Heart right ventricle (tissue), 16 donors: Measurements from ENCODE around the gene NOVA2. TPM values are rescaled to one million over a fixed set of nuclear protein-coding genes. Genes with fewer than 3 reads are reported as not detected.

Source experiments
- ATAC-seq, 8 donors: fragments of 200-7000 bp; cut with Tn5 transposase; one replicate each; pipeline ENCODE4 v1.9.1; 2020; ENCODE audit warnings: mild to moderate bottlenecking in 8 of 8, moderate library complexity in 8 of 8, moderate number of reproducible peaks in 1 of 8
- DNase-seq, 2 donors: peaks; one replicate each; pipeline ENCODE4 v3.0.0-alpha.2; 2020
- H3K27ac ChIP-seq, 10 donors: fragments of 200-600 bp; sonication (generic) in 2 of 10; one replicate each; pipeline versions ENCODE4 v1.5.0 to v1.8.0; 2020 to 2022; ENCODE audit warnings: mild to moderate bottlenecking in 3 of 10
- H3K27me3 ChIP-seq, 7 donors: fragments of 200-600 bp; one replicate each; pipeline ENCODE4 v1.8.0; 2021 to 2022; ENCODE audit warnings: mild to moderate bottlenecking in 2 of 7
- H3K36me3 ChIP-seq, 9 donors: fragments of 200-600 bp; sonication (generic) in 1 of 9; one replicate each; pipeline versions ENCODE4 v1.5.0 to v1.8.0; 2020 to 2022; ENCODE audit warnings: mild to moderate bottlenecking in 2 of 9
- H3K4me1 ChIP-seq, 9 donors: fragments of 200-600 bp; sonication (generic) in 1 of 9; one replicate each; pipeline versions ENCODE4 v1.5.0 to v1.8.0; 2020 to 2022; ENCODE audit warnings: mild to moderate bottlenecking in 4 of 9
- H3K4me3 ChIP-seq, 10 donors: fragments of 200-600 bp; sonication (generic) in 2 of 10; one replicate each; pipeline versions ENCODE4 v1.5.0 to v1.8.0; 2020 to 2022; ENCODE audit warnings: mild to moderate bottlenecking in 7 of 10, moderate library complexity in 2 of 10
- H3K9me3 ChIP-seq, 11 donors: fragments of 200-600 bp in 10 of 11; sonication (generic) in 2 of 11; one replicate each; pipeline versions ENCODE4 v1.5.0 to v1.8.0; 2013 to 2022; ENCODE audit warnings: mild to moderate bottlenecking in 2 of 11, control low read depth in 1 of 11, moderate library complexity in 1 of 11
- WGBS, 2 donors: extraction: QIAGEN DNeasy Blood & Tissue Kit; methylation state at CpG; one replicate each; pipeline ENCODE4 v1.1.7; 2013; ENCODE audit warnings: inconsistent platforms in 1 of 2; 5-methylcytosine and 5-hydroxymethylcytosine counted together
- intact Hi-C, 10 donors: fragments of 100-400 bp; cut with DNase I; formaldehyde crosslinking; loops; one replicate each; pipeline versions ENCODE4 v1.11.1 to v1.14.2; 2022
- polyA plus RNA-seq, 2 donors: library from polyadenylated mRNA; stranded (reverse); fragments of 200-250 nt; gene quantifications; one replicate each; pipeline ENCODE4 v1.2.3, GENCODE V29; 2013
- total RNA-seq, 10 donors: library from RNA; stranded (reverse); fragmentation: NEBNext Ultra II Directional in 3 of 10; extraction: Animal tissue kit (Norgen Biotek cat#: 25700) in 3 of 10; gene quantifications; one replicate each; pipeline versions ENCODE4 v1.2.1 to v1.2.4, GENCODE V29; 2021 to 2023
- TF ChIP-seq, protein P1 (sequence below), 9 donors: fragments of 200-600 bp; sonication (generic) in 2 of 9; IDR thresholded peaks; one replicate each; pipeline versions ENCODE4 v1.5.0 to v1.8.0; 2021 to 2022; ENCODE audit warnings: antibody characterized with exemption in 9 of 9, mild to moderate bottlenecking in 5 of 9, moderate library complexity in 1 of 9
- donor health status: Arrhythmogenic right ventricular cardiomyopathy.
- donor health status: ischemic (EF 13 %, LVEDD 7.1; RV severe dilation, severe dysfunction).
- donor health status: healthy with polysubstance abuse.
- donor health status: DM: no; HTN: yes; CAD: no.
- donor health status: DM: no; HTN: no; CAD: no.
- donor health status: ischemic (EF 25% LVEDD 6.9; RV normal size, moderate dysfunction).
- donor health status: ischemic (EF 25% LVEDD 5.7; RV mildly dilated, moderate dysfunction).
- donor health status: healthy.
- donor health status: DM: yes; HTN: yes; CAD: no.
- donor health status: Ischemic cardiomyopathy.
- donor health status: ischemic (EF 35%, LVEDD 5.7; RV mildly dilated, moderate dysfunction).
- donor health status: nonischemic (EF 11% LVEDD 7.7; RV severe dilation, severe dysfunction).
- donor health status: DM: yes; HTN: yes; CAD: no.
- donor health status: PGD.
- donor health status: ischemic (EF 29% LVEDD 5.4; RV normal size, mild dysfunction).
- donor health status: nonischemic (EF 23%, LVEDD 6.1; RV moderate dilation, normal function).

The NOVA2 gene
- total and polyA plus RNA-seq, 12 donors = 1.6 to 8.2 (median 5.9) TPM

- peaks cover 0 to 82% (median 59%) of the 10 kb centered on the region in 7 donors for H3K27me3 ChIP-seq
- H3K4me1 ChIP-seq = peaks cover 0 to 25% (median 12%) of the 10 kb centered on the region in 9 donors
- H3K4me3 ChIP-seq = peak overlapping the region; percentile 25 to 63 (median 52)
- TF ChIP-seq, protein P1, sequence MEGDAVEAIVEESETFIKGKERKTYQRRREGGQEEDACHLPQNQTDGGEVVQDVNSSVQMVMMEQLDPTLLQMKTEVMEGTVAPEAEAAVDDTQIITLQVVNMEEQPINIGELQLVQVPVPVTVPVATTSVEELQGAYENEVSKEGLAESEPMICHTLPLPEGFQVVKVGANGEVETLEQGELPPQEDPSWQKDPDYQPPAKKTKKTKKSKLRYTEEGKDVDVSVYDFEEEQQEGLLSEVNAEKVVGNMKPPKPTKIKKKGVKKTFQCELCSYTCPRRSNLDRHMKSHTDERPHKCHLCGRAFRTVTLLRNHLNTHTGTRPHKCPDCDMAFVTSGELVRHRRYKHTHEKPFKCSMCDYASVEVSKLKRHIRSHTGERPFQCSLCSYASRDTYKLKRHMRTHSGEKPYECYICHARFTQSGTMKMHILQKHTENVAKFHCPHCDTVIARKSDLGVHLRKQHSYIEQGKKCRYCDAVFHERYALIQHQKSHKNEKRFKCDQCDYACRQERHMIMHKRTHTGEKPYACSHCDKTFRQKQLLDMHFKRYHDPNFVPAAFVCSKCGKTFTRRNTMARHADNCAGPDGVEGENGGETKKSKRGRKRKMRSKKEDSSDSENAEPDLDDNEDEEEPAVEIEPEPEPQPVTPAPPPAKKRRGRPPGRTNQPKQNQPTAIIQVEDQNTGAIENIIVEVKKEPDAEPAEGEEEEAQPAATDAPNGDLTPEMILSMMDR (IDR thresholded peaks at IDR 0.05) = no peak
- 15 to 21% methylated on average over 18 of the region's 18 CpGs for WGBS, 2 donors
- DNase-seq (peak in 1 of 2 donors; percentile 45), ATAC-seq (peak; percentile 13 to 83 (median 62))
- H3K9me3 ChIP-seq = no peaks in the 10 kb centered on the region
- H3K27ac ChIP-seq = peak overlapping the region; percentile 58 to 93 (median 81)
- H3K36me3 ChIP-seq = peaks cover 0 to 2% (median 0%) of the 10 kb centered on the region in 9 donors
- intact Hi-C loops = loop anchor here in 1 of 10 donors (1.0 kb wide), 1 partner anchor 16 kb away; no protein-coding TSS in a partner anchor
These were observed 1.4 kb downstream of the NOVA2 start for GRCh38 chr19:45972081-45972946.

DNA sequence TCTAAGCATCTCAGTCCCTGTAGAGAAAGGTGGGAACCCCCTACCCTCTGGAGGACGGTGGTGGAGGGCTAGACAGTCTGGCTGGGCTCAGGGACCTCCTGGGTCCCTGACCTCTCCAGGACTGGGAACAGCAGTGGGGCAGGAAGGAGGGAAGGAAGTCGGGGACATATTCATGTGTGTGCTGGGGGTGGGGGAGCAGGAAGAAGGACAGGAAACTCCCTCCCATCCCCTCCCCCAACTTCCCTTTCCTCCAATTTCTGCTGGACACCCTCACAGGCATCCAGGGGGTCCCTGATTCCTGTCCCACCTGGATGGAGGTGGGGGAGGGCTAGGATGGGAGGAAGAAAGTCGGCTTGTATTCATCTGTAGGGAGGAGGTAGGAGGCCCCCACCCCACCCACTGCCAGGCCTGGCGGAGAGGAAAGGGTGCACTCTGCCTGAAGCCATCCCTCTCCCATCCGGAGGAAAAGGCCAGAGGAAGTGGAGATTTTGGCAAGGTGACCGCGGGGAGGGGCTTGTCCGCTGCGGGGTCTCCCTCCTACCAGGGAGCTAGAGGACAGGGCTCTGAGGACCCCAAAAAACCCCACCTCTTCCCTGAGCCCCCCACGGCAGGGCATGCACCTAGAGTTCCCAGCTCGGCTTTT, 2.3 kb downstream of the NOVA2 start:
- ATAC-seq (peak; percentile 26 to 77 (median 63)), DNase-seq (peak; percentile 41 to 51)
- TF ChIP-seq, protein P1 (IDR thresholded peaks at IDR 0.05) = no peak
- no peaks in the 10 kb centered on the region for H3K9me3 ChIP-seq
- WGBS, 2 donors = 9 to 15% methylated on average over 11 of the region's 11 CpGs
- peak overlapping the region; percentile 58 to 93 (median 81) for H3K27ac ChIP-seq
- H3K4me1 ChIP-seq = peaks cover 0 to 25% (median 12%) of the 10 kb centered on the region in 9 donors
- H3K4me3 ChIP-seq = peak overlapping the region in 9 of 10 donors; percentile 39 to 63 (median 53)
- intact Hi-C loops = loop anchor here in 1 of 10 donors (2.0 kb wide), 1 partner anchor 15 kb away; no protein-coding TSS in a partner anchor
- H3K27me3 ChIP-seq = peaks cover 0 to 85% (median 62%) of the 10 kb centered on the region in 7 donors
- peaks cover 0 to 7% (median 0%) of the 10 kb centered on the region in 9 donors for H3K36me3 ChIP-seq

DNA sequence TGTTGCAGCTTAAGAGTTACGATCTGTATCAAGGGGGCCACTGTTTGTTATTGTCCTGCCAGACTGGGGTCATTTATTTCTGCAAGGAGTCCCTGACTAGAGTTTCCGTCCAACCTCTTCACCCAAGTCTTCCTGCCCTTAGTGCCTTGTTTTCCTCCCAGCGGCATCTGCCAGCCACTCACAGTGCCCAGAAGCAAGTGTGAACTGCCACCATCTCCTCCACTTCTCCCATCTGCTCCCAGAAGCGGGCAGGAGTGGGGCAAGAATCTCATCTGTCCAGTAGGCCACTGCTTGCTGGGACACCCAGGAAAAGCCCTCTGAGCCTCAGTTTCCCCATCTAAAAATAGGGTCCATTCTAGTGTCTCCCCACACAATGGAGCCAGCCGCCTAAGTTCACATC, 4.0 kb downstream of the NOVA2 start:
- TF ChIP-seq, protein P1 (IDR thresholded peaks at IDR 0.05) = no peak
- H3K27me3 ChIP-seq = peaks cover 0 to 70% (median 48%) of the 10 kb centered on the region in 7 donors
- H3K27ac ChIP-seq = peak overlapping the region in 2 of 10 donors; percentile 4 to 39
- H3K36me3 ChIP-seq = peaks cover 0 to 7% (median 0%) of the 10 kb centered on the region in 9 donors
- H3K4me1 ChIP-seq = peaks cover 0 to 25% (median 12%) of the 10 kb centered on the region in 9 donors
- DNase-seq = no peak
- intact Hi-C loops = loop anchor here in 1 of 10 donors (2.0 kb wide), 1 partner anchor 13 kb away; no protein-coding TSS in a partner anchor
- no peaks in the 10 kb centered on the region for H3K9me3 ChIP-seq
- no peak overlapping the region for H3K4me3 ChIP-seq
- WGBS, 2 donors = 69 to 71% methylated on average over 5 of the region's 5 CpGs
- ATAC-seq = no peak

DNA sequence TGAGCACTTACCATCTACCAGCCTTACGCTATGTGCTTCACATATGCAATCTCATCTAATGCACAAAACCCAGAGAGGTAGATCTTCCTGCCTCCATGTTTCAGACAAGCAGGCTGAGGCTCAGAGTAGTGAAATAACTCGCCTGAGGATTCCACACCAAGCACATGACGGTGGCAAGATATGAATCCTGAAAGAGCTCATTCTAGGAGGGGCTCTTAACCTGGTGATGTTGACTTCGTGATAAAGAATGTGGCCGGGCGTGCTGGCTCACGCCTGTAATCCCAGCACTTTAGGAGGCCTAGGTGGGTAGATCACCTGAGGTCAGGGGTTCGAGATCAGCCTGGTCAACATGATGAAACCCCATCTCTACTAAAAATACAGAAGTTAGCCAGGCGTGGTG, 5.0 kb downstream of the NOVA2 start:
- Histone ChIP-seq H3K27me3 (peaks cover 0 to 59% (median 40%) of the 10 kb centered on the region in 7 donors), H3K36me3 (peaks cover 0 to 7% (median 0%) of the 10 kb centered on the region in 9 donors), H3K4me3 (no peak overlapping the region), H3K4me1 (peaks cover 0 to 25% (median 12%) of the 10 kb centered on the region in 9 donors), H3K27ac (no peak overlapping the region), H3K9me3 (no peaks in the 10 kb centered on the region)
- TF ChIP-seq, protein P1 (IDR thresholded peaks at IDR 0.05) = no peak
- ATAC-seq = no peak
- DNase-seq = no peak
- WGBS, 2 donors = 70 to 80% methylated on average over 9 of the region's 9 CpGs
- intact Hi-C loops = no loop called here
